Mesenchymal stem cell (in vitro differentiated cells and primary cell): Measurements from ENCODE around the gene SLC39A6.
"Not testable (repeated sequence)": the region's sequence is repeated elsewhere in the genome, so short reads cannot be mapped to it uniquely, and the experiment has no call there.

ENCODE experiments used
- DNase-seq: peaks from one replicate; pipeline ENCODE4 v3.0.0-alpha.2; 2013
- H2AFZ ChIP-seq: one replicate; pipeline ENCODE4 v1.6.1; 2013; ENCODE audit warnings: low read depth, mild to moderate bottlenecking, control low read depth, inconsistent platforms, low read length, moderate library complexity
- H2AK5ac ChIP-seq: 2 replicates; pipeline ENCODE4 v1.6.1; 2013; ENCODE audit warnings: low read length, moderate library complexity, mild to moderate bottlenecking, inconsistent platforms; ENCODE audit not compliant: severe bottlenecking
- H2BK120ac ChIP-seq: one replicate; pipeline ENCODE4 v1.6.1; 2013; ENCODE audit warnings: low read depth, mild to moderate bottlenecking, inconsistent platforms, low read length, moderate library complexity
- H2BK12ac ChIP-seq, 2 experiments: one replicate each; pipeline ENCODE4 v1.6.1; 2013; ENCODE audit warnings: inconsistent platforms in 2 of 2, low read length in 2 of 2, mild to moderate bottlenecking in 2 of 2, moderate library complexity in 2 of 2, control low read depth in 1 of 2
- H2BK15ac ChIP-seq: one replicate; pipeline ENCODE4 v1.6.1; 2013; ENCODE audit warnings: mild to moderate bottlenecking, low read depth, inconsistent platforms; ENCODE audit not compliant: poor library complexity, severe bottlenecking
- H2BK5ac ChIP-seq: 2 replicates; pipeline ENCODE4 v1.6.1; 2013; ENCODE audit warnings: low read depth, mild to moderate bottlenecking, low read length, control low read depth, inconsistent platforms; ENCODE audit not compliant: poor library complexity, severe bottlenecking
- H3K14ac ChIP-seq, 2 experiments: one replicate each; pipeline ENCODE4 v1.6.1; 2013; ENCODE audit warnings: inconsistent platforms in 2 of 2, low read length in 2 of 2, control low read depth in 1 of 2, mild to moderate bottlenecking in 1 of 2, moderate library complexity in 1 of 2
- H3K18ac ChIP-seq, 2 experiments: one replicate each; pipeline ENCODE4 v1.6.1; 2013; ENCODE audit warnings: inconsistent platforms in 2 of 2, low read length in 2 of 2, control low read depth in 1 of 2, low read depth in 1 of 2, mild to moderate bottlenecking in 1 of 2
- H3K23ac ChIP-seq, 2 experiments: one replicate each; pipeline ENCODE4 v1.6.1; 2013; ENCODE audit warnings: inconsistent platforms in 2 of 2, low read length in 2 of 2, mild to moderate bottlenecking in 2 of 2, moderate library complexity in 2 of 2, control low read depth in 1 of 2
- H3K27ac ChIP-seq: 2 replicates; pipeline ENCODE4 v1.5.1; 2013; ENCODE audit warnings: mild to moderate bottlenecking, moderate library complexity, low read length, control low read depth, inconsistent platforms; ENCODE audit not compliant: poor library complexity, severe bottlenecking
- H3K27me3 ChIP-seq, 2 experiments: 2 replicates each; pipeline versions ENCODE4 v1.6.1 to v1.7.0; 2013; ENCODE audit warnings: low read length in 2 of 2, mild to moderate bottlenecking in 2 of 2, moderate library complexity in 2 of 2, control low read depth in 1 of 2, inconsistent platforms in 1 of 2; ENCODE audit not compliant: control insufficient read depth in 1 of 2, insufficient read depth in 1 of 2
- H3K36me3 ChIP-seq, 2 experiments: 2 replicates each; pipeline versions ENCODE4 v1.6.1 to v1.7.0; 2013; ENCODE audit warnings: low read length in 2 of 2, control low read depth in 1 of 2, inconsistent platforms in 1 of 2, low read depth in 1 of 2, mild to moderate bottlenecking in 1 of 2; ENCODE audit not compliant: insufficient read depth in 2 of 2, control insufficient read depth in 1 of 2
- H3K4ac ChIP-seq, 2 experiments: one replicate each; pipeline ENCODE4 v1.6.1; 2013; ENCODE audit warnings: inconsistent platforms in 2 of 2, low read length in 2 of 2, mild to moderate bottlenecking in 2 of 2, moderate library complexity in 2 of 2, control low read depth in 1 of 2, low read depth in 1 of 2
- H3K4me1 ChIP-seq: 2 replicates; pipeline ENCODE4 v1.6.1; 2013; ENCODE audit warnings: low read depth, low read length, control low read depth; ENCODE audit not compliant: control insufficient read depth, insufficient read depth
- H3K4me2 ChIP-seq: 2 replicates; pipeline ENCODE4 v1.6.1; 2013; ENCODE audit warnings: low read length, mild to moderate bottlenecking, inconsistent platforms; ENCODE audit not compliant: poor library complexity, severe bottlenecking
- H3K4me3 ChIP-seq, 2 experiments: 2 replicates each; pipeline versions ENCODE4 v1.5.1 to v1.7.0; 2013; ENCODE audit warnings: low read length in 2 of 2, mild to moderate bottlenecking in 2 of 2, control low read depth in 1 of 2, low read depth in 1 of 2; ENCODE audit not compliant: insufficient read depth in 1 of 2
- H3K79me1 ChIP-seq: replicated peaks from 2 replicates; pipeline ENCODE4 v1.6.1; 2013; ENCODE audit warnings: mild to moderate bottlenecking, control low read depth, low read length, inconsistent platforms; ENCODE audit not compliant: poor library complexity, severe bottlenecking
- H3K9ac ChIP-seq: 2 replicates; pipeline ENCODE4 v1.7.0; 2013; ENCODE audit warnings: mild to moderate bottlenecking, low read length, moderate library complexity
- H3K9me3 ChIP-seq: 2 replicates; pipeline ENCODE4 v1.7.0; 2013; ENCODE audit warnings: mild to moderate bottlenecking, low read length; ENCODE audit not compliant: control insufficient read depth
- H4K8ac ChIP-seq: one replicate; pipeline ENCODE4 v1.6.1; 2013; ENCODE audit warnings: inconsistent platforms, mild to moderate bottlenecking, low read length, moderate library complexity
- H4K91ac ChIP-seq: one replicate; pipeline ENCODE4 v1.6.1; 2013; ENCODE audit warnings: mild to moderate bottlenecking, low read length, inconsistent platforms
- WGBS: methylation state at CpG from one replicate; pipeline ENCODE4 v1.1.7; 2013; ENCODE audit warnings: mixed read lengths; 5-methylcytosine and 5-hydroxymethylcytosine counted together

SLC39A6 gene

DNA sequence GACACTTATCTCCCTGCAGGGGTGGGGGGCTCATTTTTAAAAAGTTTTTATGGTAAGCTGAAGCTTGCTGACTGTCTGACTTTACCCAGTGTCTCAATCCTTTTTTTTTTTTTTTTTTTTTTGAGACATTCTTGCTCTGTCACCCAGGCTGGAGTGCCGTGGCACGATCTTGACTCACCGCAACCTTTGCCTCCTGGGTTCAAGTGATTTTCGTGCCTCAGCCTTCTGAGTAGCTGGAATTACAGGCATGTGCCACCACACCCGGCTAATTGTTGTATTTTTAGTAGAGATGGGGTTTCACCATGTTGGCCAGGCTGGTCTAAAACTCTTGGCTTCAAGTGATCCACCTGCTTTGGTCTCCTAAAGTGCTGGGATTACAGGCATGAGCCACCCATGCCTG is 37.0 kb downstream of the SLC39A6 start:
- H3K4me2 ChIP-seq, H3K14ac ChIP-seq, H2BK12ac ChIP-seq, H4K91ac ChIP-seq, H3K27me3 ChIP-seq, H2AK5ac ChIP-seq, H2BK5ac ChIP-seq, H3K36me3 ChIP-seq, H3K9me3 ChIP-seq, H3K18ac ChIP-seq, H2BK120ac ChIP-seq, H3K9ac ChIP-seq, H3K23ac ChIP-seq, H2BK15ac ChIP-seq, H3K4me3 ChIP-seq, H2AFZ ChIP-seq, H3K4ac ChIP-seq, H3K27ac ChIP-seq, H4K8ac ChIP-seq, H3K79me1 ChIP-seq, H3K4me1 ChIP-seq: not testable (repeated sequence)
- DNase-seq: peak; percentile 35
- WGBS: 40% methylated on average over 5 of the region's 5 CpGs

DNA sequence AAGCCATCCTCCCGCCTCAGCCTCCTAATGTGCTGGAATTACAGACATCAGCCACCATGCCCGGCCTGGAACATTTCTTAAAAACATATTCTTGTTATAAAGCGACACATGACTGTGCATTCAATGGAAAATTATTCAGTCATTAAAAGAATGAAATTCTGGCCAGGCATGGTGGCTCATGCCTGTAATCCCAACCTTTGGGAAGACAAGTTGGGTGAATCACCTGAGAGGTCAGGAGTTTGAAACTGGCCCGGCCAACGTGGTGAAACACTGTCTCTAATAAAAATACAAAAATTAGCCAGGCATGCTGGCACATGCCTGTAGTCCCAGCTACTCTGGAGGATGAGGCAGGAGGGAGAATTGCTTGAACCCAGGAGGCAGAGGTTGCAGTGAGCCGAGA is 40.1 kb downstream of the SLC39A6 start:
- Histone ChIP-seq H3K18ac (no peak overlapping the region), H2BK5ac (no peak overlapping the region), H3K27me3 (no peaks in the 10 kb centered on the region), H4K91ac (no peak overlapping the region), H2BK120ac (no peak overlapping the region), H3K9ac (no peak overlapping the region), H3K4me2 (no peak overlapping the region), H4K8ac (no peak overlapping the region), H3K4me1 (peaks cover 5% of the 10 kb centered on the region), H2AK5ac (no peak overlapping the region), H3K27ac (no peak overlapping the region), H2BK12ac (no peak overlapping the region), H3K4me3 (no peak overlapping the region), H2AFZ (no peak overlapping the region), H3K79me1 (no peaks in the 10 kb centered on the region), H3K23ac (no peak overlapping the region), H3K4ac (peak overlapping the region in 1 of 2 experiments; percentile 5), H3K14ac (no peak overlapping the region), H3K9me3 (no peaks in the 10 kb centered on the region), H3K36me3 (no peaks in the 10 kb centered on the region), H2BK15ac (no peak overlapping the region)
- WGBS: 92% methylated on average over 5 of the region's 6 CpGs
- no peak for DNase-seq

DNA sequence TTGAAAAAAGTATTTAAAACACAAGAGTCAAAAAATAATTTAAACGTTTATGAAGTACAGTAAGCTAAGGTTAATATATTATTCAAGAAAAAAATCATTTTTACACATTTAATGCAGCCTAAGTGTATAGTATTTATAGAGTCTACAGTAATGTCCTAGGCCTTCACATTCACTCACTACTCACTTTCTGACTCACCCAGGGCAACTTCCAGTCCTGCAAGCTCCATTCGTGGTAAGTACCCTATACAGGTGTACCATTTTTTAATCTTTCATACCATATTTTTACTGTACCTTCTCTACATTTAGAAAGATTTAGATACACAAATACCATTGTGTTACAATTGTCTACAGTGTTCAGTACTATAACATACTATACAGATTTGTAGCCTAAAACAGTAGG is 40.9 kb downstream of the SLC39A6 start:
- Histone ChIP-seq H2BK15ac (no peak overlapping the region), H3K14ac (no peak overlapping the region), H3K4me1 (peaks cover 5% of the 10 kb centered on the region), H2BK5ac (no peak overlapping the region), H3K79me1 (no peaks in the 10 kb centered on the region), H3K23ac (no peak overlapping the region), H4K91ac (no peak overlapping the region), H2BK12ac (no peak overlapping the region), H3K18ac (no peak overlapping the region), H3K27me3 (no peaks in the 10 kb centered on the region), H3K36me3 (no peaks in the 10 kb centered on the region), H2BK120ac (no peak overlapping the region), H3K4me2 (no peak overlapping the region), H3K4me3 (no peak overlapping the region), H2AK5ac (no peak overlapping the region), H3K9me3 (no peaks in the 10 kb centered on the region), H3K4ac (no peak overlapping the region), H3K27ac (no peak overlapping the region), H2AFZ (no peak overlapping the region), H4K8ac (no peak overlapping the region), H3K9ac (no peak overlapping the region)
- 100% methylated on average over 1 of the region's 2 CpGs for WGBS
- DNase-seq: no peak

DNA sequence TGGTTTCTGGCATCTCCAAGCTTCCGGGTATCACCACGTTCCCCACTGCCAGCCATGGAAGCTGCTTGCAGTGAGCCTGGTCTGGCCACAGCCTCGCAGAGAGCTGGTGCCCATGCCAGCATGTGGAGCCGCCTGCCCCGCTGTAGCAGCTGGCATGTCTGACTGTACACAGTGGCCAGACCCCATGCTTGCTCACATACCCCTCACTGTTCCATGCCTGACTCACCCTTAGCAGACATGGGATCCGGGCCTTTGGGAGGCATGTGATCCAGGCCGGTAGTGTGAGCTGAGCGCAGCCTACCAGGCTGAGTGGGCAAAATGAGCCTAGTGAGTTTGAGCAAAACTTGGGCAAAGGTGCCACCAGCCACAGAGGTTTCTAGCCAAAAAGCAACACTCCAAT is 43.0 kb downstream of the SLC39A6 start:
- H3K23ac ChIP-seq: no peak overlapping the region
- H2BK5ac ChIP-seq: no peak overlapping the region
- H3K79me1 ChIP-seq: no peaks in the 10 kb centered on the region
- H3K4me2 ChIP-seq: no peak overlapping the region
- peaks cover 5% of the 10 kb centered on the region for H3K4me1 ChIP-seq
- DNase-seq: no peak
- H2BK15ac ChIP-seq: no peak overlapping the region
- H2AK5ac ChIP-seq: no peak overlapping the region
- H3K9ac ChIP-seq: no peak overlapping the region
- H4K91ac ChIP-seq: peak overlapping the region; percentile 9
- peaks cover 10% of the 10 kb centered on the region for H3K9me3 ChIP-seq
- 81% methylated on average over 8 of the region's 8 CpGs for WGBS
- H3K14ac ChIP-seq: peak overlapping the region in 1 of 2 experiments; percentile 55
- H2BK120ac ChIP-seq: no peak overlapping the region
- no peak overlapping the region for H3K27ac ChIP-seq
- H2BK12ac ChIP-seq: peak overlapping the region in 1 of 2 experiments; percentile 30
- no peaks in the 10 kb centered on the region for H3K36me3 ChIP-seq
- H3K27me3 ChIP-seq: no peaks in the 10 kb centered on the region
- H4K8ac ChIP-seq: no peak overlapping the region
- H3K18ac ChIP-seq: no peak overlapping the region
- no peak overlapping the region for H3K4ac ChIP-seq
- H3K4me3 ChIP-seq: no peak overlapping the region
- no peak overlapping the region for H2AFZ ChIP-seq
